ENCODE data around the gene PRICKLE2. TPM values are rescaled to one million over a fixed set of nuclear protein-coding genes. Genes with fewer than 3 reads are reported as not detected.

The PRICKLE2 gene
- total RNA-seq, 1 experiment from 2014 or later: 9.6 TPM

- BruUV-seq (replicated peaks): no TSS peak
Measured at GRCh38 chr3:64209866-64210621, 15.2 kb downstream of the PRICKLE2 start.

GRCh38 chr3:64207289-64208080, 17.8 kb downstream of the PRICKLE2 start:
- intact Hi-C loops (cut with micrococcal nuclease): no loop called here

More at GRCh38 chr3:64209866-64210621, 15.2 kb downstream of the PRICKLE2 start:
- no peak overlapping the region for H3K4me3 Mint-ChIP-seq (ENCODE audit: unreplicated experiment)
- ChIA-PET CTCF (interaction anchor here (0.6 to 0.7 kb wide), 2 partner anchors 11 to 854 kb away, joined by 3 read pairs; no protein-coding TSS in a partner anchor), POLR2A (interaction anchor here (0.7 kb wide), 2 partner anchors 55 to 161 kb away, joined by 3 read pairs; no protein-coding TSS in a partner anchor)
- DNase-seq (ENCODE audit: unreplicated experiment): no peak
- peaks cover 5% of the 10 kb centered on the region for H3K4me1 Mint-ChIP-seq (ENCODE audit: insufficient read depth, unreplicated experiment)
- H3K36me3 Mint-ChIP-seq (ENCODE audit: insufficient read depth, unreplicated experiment): no peaks in the 10 kb centered on the region
- no peak overlapping the region for H3K27ac Mint-ChIP-seq (ENCODE audit: low read depth, unreplicated experiment)
- intact Hi-C loops (cut with micrococcal nuclease): no loop called here
- no peaks in the 10 kb centered on the region for H3K27me3 Mint-ChIP-seq (ENCODE audit: insufficient read depth, unreplicated experiment)
- no peak for TF ChIP-seq CTCF (IDR thresholded peaks at IDR 0.05; ENCODE audit: unreplicated experiment)
- no peaks in the 10 kb centered on the region for H3K9me3 Mint-ChIP-seq (ENCODE audit: unreplicated experiment)

GRCh38 chr3:64203969-64204908, 21.0 kb downstream of the PRICKLE2 start:
- ChIA-PET CTCF (no interaction called here), POLR2A (interaction anchor here (1.1 kb wide), 1 partner anchor 17 kb away, joined by 3 read pairs; no protein-coding TSS in a partner anchor)
- Mint-ChIP-seq H3K36me3 (ENCODE audit: insufficient read depth, unreplicated experiment) (peaks cover 7% of the 10 kb centered on the region), H3K27me3 (ENCODE audit: insufficient read depth, unreplicated experiment) (no peaks in the 10 kb centered on the region), H3K27ac (ENCODE audit: low read depth, unreplicated experiment) (no peak overlapping the region), H3K9me3 (ENCODE audit: unreplicated experiment) (no peaks in the 10 kb centered on the region), H3K4me3 (ENCODE audit: unreplicated experiment) (no peak overlapping the region), H3K4me1 (ENCODE audit: insufficient read depth, unreplicated experiment) (peaks cover 24% of the 10 kb centered on the region)
- no peak for DNase-seq (ENCODE audit: unreplicated experiment)
- intact Hi-C loops (cut with micrococcal nuclease): no loop called here
- BruUV-seq (replicated peaks): no TSS peak
- TF ChIP-seq CTCF (IDR thresholded peaks at IDR 0.05; ENCODE audit: unreplicated experiment): no peak

More at GRCh38 chr3:64207289-64208080, 17.8 kb downstream of the PRICKLE2 start:
- Mint-ChIP-seq H3K4me3 (ENCODE audit: unreplicated experiment) (no peak overlapping the region), H3K27ac (ENCODE audit: low read depth, unreplicated experiment) (no peak overlapping the region), H3K36me3 (ENCODE audit: insufficient read depth, unreplicated experiment) (peaks cover 7% of the 10 kb centered on the region), H3K9me3 (ENCODE audit: unreplicated experiment) (no peaks in the 10 kb centered on the region), H3K4me1 (ENCODE audit: insufficient read depth, unreplicated experiment) (peaks cover 14% of the 10 kb centered on the region), H3K27me3 (ENCODE audit: insufficient read depth, unreplicated experiment) (no peaks in the 10 kb centered on the region)
- no TSS peak for BruUV-seq (replicated peaks)
- CTCF ChIA-PET: interaction anchor here (0.7 to 0.8 kb wide), 3 partner anchors 110 to 256 kb away, joined by 3 to 5 read pairs (median 4); no protein-coding TSS in a partner anchor
- no peak for TF ChIP-seq CTCF (IDR thresholded peaks at IDR 0.05; ENCODE audit: unreplicated experiment)
- POLR2A ChIA-PET: interaction anchor here (1.1 kb wide), 1 partner anchor 9 kb away, joined by 3 read pairs; no protein-coding TSS in a partner anchor
- no peak for DNase-seq (ENCODE audit: unreplicated experiment)

Measured in MCF 10A (cell line).